Brain microvascular endothelial cell (primary cell): ENCODE data around the gene NPIPB2.
A peak's percentile ranks its signal among the peaks of the same experiment; 100 is the strongest.

Experiments
- DNase-seq: peaks from one replicate; pipeline ENCODE4 v3.0.0-alpha.2; 2020
- H3K27ac ChIP-seq: fragments of 250-450 bp; sonication (Bioruptor Pico); 2 replicates; pipeline ENCODE4 v1.5.1; 2020; ENCODE audit warnings: mild to moderate bottlenecking, moderate library complexity
- H3K27me3 ChIP-seq: fragments of 250-450 bp; sonication (Bioruptor Pico); replicated peaks from 2 replicates; pipeline ENCODE4 v1.5.1; 2020; ENCODE audit warnings: mild to moderate bottlenecking
- H3K36me3 ChIP-seq: fragments of 250-450 bp; sonication (Bioruptor Pico); replicated peaks from 2 replicates; pipeline ENCODE4 v1.5.1; 2020; ENCODE audit warnings: mild to moderate bottlenecking
- H3K4me3 ChIP-seq: 2 replicates; pipeline ENCODE4 v1.5.1; 2011; ENCODE audit warnings: low read depth, mild to moderate bottlenecking, control low read depth, low read length, moderate library complexity
- in situ Hi-C: cut with HindIII; loops from 2 replicates; pipeline ENCODE4 v1.10.0; 2017; ENCODE audit warnings: low sequenced_read_pairs, low pct_ligation_motif_present
- TF ChIP-seq, protein P1 (sequence below): IDR thresholded peaks from 2 replicates; pipeline ENCODE4 v1.5.1; 2011; ENCODE audit warnings: low read depth, mild to moderate bottlenecking, moderate library complexity, low read length, control low read depth, inconsistent platforms; ENCODE audit errors: missing control alignments

Gene NPIPB2

DNA sequence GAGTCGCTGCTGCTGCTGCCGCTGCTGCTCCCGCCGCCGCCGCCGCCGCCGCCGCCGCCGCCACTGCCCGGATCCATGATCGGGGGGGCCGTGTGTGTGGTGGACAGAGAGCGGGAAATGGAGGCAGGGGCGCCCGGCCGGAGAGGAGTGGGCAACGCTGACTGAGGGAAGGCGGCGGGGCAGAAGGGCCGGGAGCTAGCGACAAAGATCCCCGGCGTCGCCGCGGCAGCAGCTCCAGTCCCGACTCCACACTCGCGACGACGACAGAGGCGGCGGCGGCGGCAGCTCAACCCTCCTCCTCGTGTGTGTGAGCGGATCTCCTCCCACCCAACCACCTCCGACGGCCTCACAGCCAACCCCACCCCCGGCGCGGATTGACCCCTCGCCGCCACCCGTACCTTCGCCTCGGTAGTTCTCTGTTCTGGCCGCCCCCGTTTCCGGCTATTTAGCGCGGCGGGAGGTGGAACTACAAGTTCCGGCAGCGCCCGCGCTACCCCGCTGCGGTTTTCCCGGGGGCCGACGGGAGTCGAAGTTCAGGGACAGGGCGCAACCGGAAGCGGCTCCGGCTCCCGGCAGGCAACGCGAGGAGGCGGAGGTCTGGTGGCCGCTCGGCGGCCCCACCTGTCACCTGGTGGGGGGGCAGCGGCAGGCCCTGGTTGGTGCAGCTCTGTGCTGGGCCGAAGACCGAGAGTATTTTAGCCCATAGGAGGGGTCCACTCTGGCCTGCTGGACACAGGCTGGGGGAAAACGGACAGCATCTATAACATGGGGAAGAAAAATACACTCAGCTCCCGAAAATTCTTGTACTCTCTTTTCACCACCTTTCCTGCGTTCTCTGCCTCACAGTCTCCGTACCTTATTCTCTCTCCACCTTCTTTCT is 26.0 kb downstream of the NPIPB2 start, which contains the start of gene GSPT1:
Gene GSPT1, minus strand, starts transcription at position 313 of the 880 bp plus-strand sequence. Its CDS starts 236 bp downstream, at position 77.
- peak within 1 kb of the TSS; percentile 93 for H3K4me3 ChIP-seq
- DNase-seq, result peak; percentile 99
- peak within 1 kb of the TSS; percentile 61 for H3K27ac ChIP-seq
- in situ Hi-C loops, result no loop called here
- H3K27me3 ChIP-seq, result no peaks in the 10 kb centered on the region
- H3K36me3 ChIP-seq, result no peaks in the 10 kb centered on the region
- TF ChIP-seq, protein P1, sequence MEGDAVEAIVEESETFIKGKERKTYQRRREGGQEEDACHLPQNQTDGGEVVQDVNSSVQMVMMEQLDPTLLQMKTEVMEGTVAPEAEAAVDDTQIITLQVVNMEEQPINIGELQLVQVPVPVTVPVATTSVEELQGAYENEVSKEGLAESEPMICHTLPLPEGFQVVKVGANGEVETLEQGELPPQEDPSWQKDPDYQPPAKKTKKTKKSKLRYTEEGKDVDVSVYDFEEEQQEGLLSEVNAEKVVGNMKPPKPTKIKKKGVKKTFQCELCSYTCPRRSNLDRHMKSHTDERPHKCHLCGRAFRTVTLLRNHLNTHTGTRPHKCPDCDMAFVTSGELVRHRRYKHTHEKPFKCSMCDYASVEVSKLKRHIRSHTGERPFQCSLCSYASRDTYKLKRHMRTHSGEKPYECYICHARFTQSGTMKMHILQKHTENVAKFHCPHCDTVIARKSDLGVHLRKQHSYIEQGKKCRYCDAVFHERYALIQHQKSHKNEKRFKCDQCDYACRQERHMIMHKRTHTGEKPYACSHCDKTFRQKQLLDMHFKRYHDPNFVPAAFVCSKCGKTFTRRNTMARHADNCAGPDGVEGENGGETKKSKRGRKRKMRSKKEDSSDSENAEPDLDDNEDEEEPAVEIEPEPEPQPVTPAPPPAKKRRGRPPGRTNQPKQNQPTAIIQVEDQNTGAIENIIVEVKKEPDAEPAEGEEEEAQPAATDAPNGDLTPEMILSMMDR, result no peak

DNA sequence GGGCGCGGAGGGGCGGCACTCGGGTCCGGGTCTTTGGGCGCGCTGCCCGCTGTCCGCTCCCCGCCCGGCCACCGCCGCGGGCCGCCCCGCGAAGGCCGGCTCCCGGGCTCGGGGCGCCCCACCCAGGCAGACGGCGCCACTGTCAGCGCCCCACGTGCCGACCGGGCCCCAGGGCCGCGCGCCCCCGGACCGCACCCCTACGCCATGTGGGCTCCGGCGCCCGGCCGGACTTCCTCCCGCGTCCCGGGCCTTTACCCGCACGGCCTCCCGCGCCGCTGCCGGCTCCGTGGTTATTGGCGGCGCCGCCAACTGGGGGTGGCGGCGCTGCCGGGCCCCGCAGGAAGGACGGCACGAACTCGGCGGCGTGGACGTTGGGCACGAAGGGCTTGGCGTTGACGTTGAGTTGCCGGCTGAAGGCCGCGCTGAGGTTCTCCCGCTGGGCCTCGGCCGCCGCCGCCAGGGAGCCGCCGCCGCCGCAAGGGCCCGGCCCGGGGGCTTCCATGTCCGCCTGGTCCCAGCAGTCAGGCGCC is 26.7 kb downstream of the NPIPB2 start:
- H3K36me3 ChIP-seq, result no peaks in the 10 kb centered on the region
- peak overlapping the region; percentile 61 for H3K27ac ChIP-seq
- H3K4me3 ChIP-seq, result peak overlapping the region; percentile 93
- in situ Hi-C loops, result no loop called here
- TF ChIP-seq, protein P1, result no peak
- no peak for DNase-seq
- H3K27me3 ChIP-seq, result no peaks in the 10 kb centered on the region

DNA sequence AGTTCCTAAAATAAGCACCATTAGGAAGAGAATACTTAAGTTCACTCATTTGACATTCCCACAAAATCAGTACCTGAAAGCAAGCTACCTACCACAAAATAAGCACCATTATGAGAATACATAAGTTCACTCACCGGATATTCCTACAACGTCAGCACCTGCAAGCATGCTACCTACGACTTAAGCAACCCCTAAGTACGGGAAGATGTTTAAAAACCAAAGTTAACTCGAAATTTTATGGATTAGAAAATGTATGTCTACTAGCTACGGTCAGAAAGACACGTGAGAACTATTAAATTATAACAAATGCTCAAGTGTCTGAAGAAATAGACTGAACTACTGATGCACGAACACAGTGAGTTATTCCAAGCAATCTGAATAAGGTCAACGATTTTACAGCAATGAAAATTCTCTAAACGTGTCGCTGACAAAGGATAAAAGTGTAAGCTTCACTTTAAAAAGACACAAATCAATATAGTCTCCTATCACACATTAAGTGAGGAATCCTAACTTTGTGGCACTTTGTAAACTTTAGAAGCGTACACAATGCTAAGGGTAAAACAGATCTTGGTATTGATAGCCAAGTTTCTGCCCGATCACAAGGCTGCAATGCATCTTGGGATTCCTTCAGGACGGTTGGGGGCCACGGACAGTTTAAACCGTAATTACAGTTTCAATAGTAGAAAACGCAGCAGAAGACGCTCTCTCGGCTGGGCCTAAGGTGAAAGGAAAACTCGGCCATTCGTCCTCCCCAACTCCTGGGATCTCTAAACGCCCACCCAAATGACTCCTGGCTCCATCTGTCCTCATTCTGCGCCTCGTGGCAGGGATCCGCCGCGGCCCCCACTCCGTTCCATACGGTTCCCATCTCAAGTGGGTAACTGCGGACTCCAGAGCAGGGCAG is 27.4 kb downstream of the NPIPB2 start:
- Histone ChIP-seq H3K36me3 (no peaks in the 10 kb centered on the region), H3K27me3 (no peaks in the 10 kb centered on the region), H3K4me3 (peak overlapping the region; percentile 93), H3K27ac (peak overlapping the region; percentile 61)
- peak; percentile 20 for DNase-seq
- in situ Hi-C loops, result no loop called here
- TF ChIP-seq, protein P1, result no peak

DNA sequence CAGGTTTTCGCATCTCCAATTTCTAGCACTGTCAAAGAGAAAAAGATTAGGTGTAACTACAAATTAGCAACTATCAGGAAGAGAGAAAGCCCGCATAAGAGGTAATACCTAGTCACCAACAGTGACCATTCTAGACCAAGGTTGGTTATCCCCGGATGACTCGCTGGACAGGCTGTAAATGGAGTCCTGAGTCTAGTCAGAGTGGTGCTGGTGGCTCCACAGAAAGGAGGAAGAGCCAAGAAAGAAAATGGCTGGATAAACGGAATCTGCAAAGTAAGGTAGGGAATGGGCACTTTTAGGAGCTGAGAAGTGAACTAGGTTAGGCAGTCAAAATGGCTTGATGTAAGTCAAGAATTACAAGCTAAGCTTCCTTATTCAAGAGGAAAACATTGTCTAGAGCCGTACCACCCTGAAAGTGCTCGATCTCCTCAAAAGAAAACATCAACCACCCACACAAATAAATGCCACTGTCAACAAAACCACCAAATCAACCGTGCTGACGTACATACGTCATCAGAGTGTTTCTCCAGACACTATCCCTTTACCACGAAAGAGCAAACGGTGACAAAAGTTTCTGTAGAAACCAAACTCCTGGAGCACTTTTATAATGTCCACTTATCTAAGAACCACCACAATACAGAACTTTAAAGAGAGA is 28.3 kb downstream of the NPIPB2 start:
- no peak for DNase-seq
- Histone ChIP-seq H3K36me3 (no peaks in the 10 kb centered on the region), H3K27me3 (no peaks in the 10 kb centered on the region), H3K27ac (no peak overlapping the region), H3K4me3 (peak overlapping the region; percentile 93)
- TF ChIP-seq, protein P1, result no peak
- in situ Hi-C loops, result no loop called here
